Tibial nerve (tissue), 4 donors: ENCODE results near the gene PRIM1.

ENCODE experiments used
- CTCF ChIP-seq, 5 experiments: fragments of 200-600 bp in 3 of 5; fragments of 450-650 bp in 2 of 5; sonication (generic) in 3 of 5; IDR thresholded peaks; one replicate each; pipeline ENCODE4 v1.5.1; 2016 to 2019; ENCODE audit warnings: antibody characterized with exemption in 5 of 5, mild to moderate bottlenecking in 3 of 5, moderate library complexity in 2 of 5
- EP300 ChIP-seq, 2 donors: sonication (generic); formaldehyde crosslinking; IDR thresholded peaks; one replicate each; pipeline ENCODE4 v1.6.1; 2017; ENCODE audit warnings: antibody characterized with exemption in 2 of 2, mild to moderate bottlenecking in 1 of 2
- POLR2A ChIP-seq, 2 donors: fragments of 450-650 bp; IDR thresholded peaks; one replicate each; pipeline ENCODE4 v1.6.1; 2017; ENCODE audit warnings: antibody characterized with exemption in 2 of 2, mild to moderate bottlenecking in 2 of 2, moderate library complexity in 2 of 2

GRCh38 chr12:56749359-56749758 lies 2.8 kb downstream of the PRIM1 start:
- TF ChIP-seq CTCF (IDR thresholded peaks at IDR 0.05) (no peak), EP300 (IDR thresholded peaks at IDR 0.05) (no peak), POLR2A (IDR thresholded peaks at IDR 0.05) (no peak)
